Transverse colon (tissue), 4 donors: ENCODE data around the gene DOCK1. TPM values are rescaled to one million over a fixed set of nuclear protein-coding genes. Genes with fewer than 3 reads are reported as not detected.

Source experiments
- DNase-seq: peaks from one replicate; pipeline ENCODE4 v3.0.0-alpha.2; 2019
- H3K27ac ChIP-seq, 4 donors: fragments of 200-600 bp; sonication (generic); 2 replicates each; pipeline ENCODE4 v1.5.1; 2016 to 2018; ENCODE audit warnings: inconsistent platforms in 4 of 4
- H3K27me3 ChIP-seq: fragments of 200-600 bp; sonication (generic); 2 replicates; pipeline ENCODE4 v1.5.1; 2017; ENCODE audit warnings: inconsistent platforms
- H3K36me3 ChIP-seq, 4 donors: fragments of 200-600 bp; sonication (generic); 2 replicates each; pipeline ENCODE4 v1.5.1; 2017 to 2019; ENCODE audit warnings: inconsistent platforms in 4 of 4
- H3K4me1 ChIP-seq, 4 donors: fragments of 200-600 bp; sonication (generic); 2 replicates each; pipeline ENCODE4 v1.5.1; 2017 to 2020; ENCODE audit warnings: inconsistent platforms in 4 of 4
- H3K4me3 ChIP-seq, 4 donors: fragments of 200-600 bp; sonication (generic); 1 replicate in 1 of 4; 2 replicates in 3 of 4; pipeline versions ENCODE4 v1.5.1 to v1.6.1; 2017 to 2019; ENCODE audit warnings: inconsistent platforms in 4 of 4
- H3K9me3 ChIP-seq, 2 donors: fragments of 200-600 bp; sonication (generic); 2 replicates each; pipeline ENCODE4 v1.5.1; 2017 to 2019; ENCODE audit warnings: inconsistent platforms in 2 of 2
- CTCF ChIP-seq, 5 experiments: fragments of 200-600 bp in 3 of 5; fragments of 450-650 bp in 2 of 5; sonication (generic) in 3 of 5; IDR thresholded peaks; 1 replicate in 2 of 5; 2 replicates in 3 of 5; pipeline ENCODE4 v1.5.1; 2016 to 2017; ENCODE audit warnings: antibody characterized with exemption in 5 of 5, inconsistent platforms in 3 of 5, mild to moderate bottlenecking in 2 of 5, moderate library complexity in 1 of 5
- EP300 ChIP-seq: sonication (generic); formaldehyde crosslinking; IDR thresholded peaks from one replicate; pipeline ENCODE4 v1.6.1; 2017; ENCODE audit warnings: antibody characterized with exemption, low read depth
- POLR2A ChIP-seq: fragments of 450-650 bp; IDR thresholded peaks from one replicate; pipeline ENCODE4 v1.6.1; 2016; ENCODE audit warnings: antibody characterized with exemption, mild to moderate bottlenecking, moderate library complexity
- POLR2AphosphoS5 ChIP-seq, 3 donors: sonication (generic); formaldehyde crosslinking; IDR thresholded peaks; one replicate each; pipeline ENCODE4 v1.6.1; 2016; ENCODE audit warnings: antibody characterized with exemption in 3 of 3
- WGBS, 2 donors: methylation state at CpG; one replicate each; pipeline ENCODE4 v1.1.5; 2018; ENCODE audit warnings: low coverage in 1 of 2; 5-methylcytosine and 5-hydroxymethylcytosine counted together
- in situ Hi-C, 4 donors: fragments of 200-750 bp; cut with MboI; loops; one replicate each; pipeline versions ENCODE4 v1.15.0 to v1.15.1; 2017; ENCODE audit warnings: low sequenced_read_pairs in 3 of 4, low pct_ligation_motif_present in 1 of 4, low pct_unique_long_range_greater_than_20kb in 1 of 4
- intact Hi-C: fragments of 100-400 bp; cut with DNase I; formaldehyde crosslinking; loops from one replicate; pipeline ENCODE4 v1.15.1; 2023; ENCODE audit warnings: low total_unique reads
- total RNA-seq, 4 donors: library from RNA; depleted of rRNA; stranded (reverse); fragments of >200 nt; gene quantifications; one replicate each; pipeline ENCODE4 v1.1.0, GENCODE V29; 2016

Gene DOCK1
- total RNA-seq, 4 donors from 2014 or later = 75.1 to 200 (median 92.5) TPM

DNA sequence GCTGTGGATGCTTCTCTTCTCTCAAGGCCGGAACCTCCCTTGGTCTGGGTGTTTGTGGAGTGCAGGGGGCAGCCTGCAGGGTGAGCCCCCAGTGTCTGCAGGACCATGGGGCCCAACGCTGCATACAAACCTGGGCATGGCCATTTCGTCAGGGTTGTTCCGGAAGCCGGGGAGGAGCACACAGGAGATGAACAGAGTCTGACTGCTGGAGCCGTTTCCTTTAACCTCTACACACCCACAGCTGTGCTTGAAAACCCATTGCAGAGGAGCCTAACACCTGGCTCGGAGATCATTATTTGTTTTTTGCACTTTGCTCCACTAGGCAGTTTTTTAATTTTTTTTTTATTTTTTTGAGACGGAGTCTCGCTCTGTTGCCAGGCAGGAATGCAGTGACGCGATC, 458.8 kb downstream of the DOCK1 start:
- Histone ChIP-seq H3K36me3 (peaks cover 0 to 8% (median 0%) of the 10 kb centered on the region in 4 donors), H3K4me3 (no peak overlapping the region), H3K4me1 (no peaks in the 10 kb centered on the region), H3K27me3 (no peaks in the 10 kb centered on the region), H3K9me3 (no peaks in the 10 kb centered on the region), H3K27ac (no peak overlapping the region)
- in situ Hi-C loops = no loop called here
- intact Hi-C loops = no loop called here
- TF ChIP-seq CTCF (IDR thresholded peaks at IDR 0.05) (no peak), POLR2A (no peak), EP300 (no peak), POLR2AphosphoS5 (IDR thresholded peaks at IDR 0.05) (no peak)
- WGBS, 2 donors = 73 to 90% methylated on average over 4 to 11 of the region's 11 CpGs
- DNase-seq = no peak

GRCh38 chr10:127368101-127368500, 462.9 kb downstream of the DOCK1 start:
- intact Hi-C loops (no loop called here), in situ Hi-C loops (no loop called here)
- no peak overlapping the region for H3K27ac ChIP-seq
- TF ChIP-seq POLR2A (no peak), EP300 (no peak), CTCF (IDR thresholded peaks at IDR 0.05) (no peak), POLR2AphosphoS5 (IDR thresholded peaks at IDR 0.05) (no peak)
- no peaks in the 10 kb centered on the region for H3K4me1 ChIP-seq
- no peaks in the 10 kb centered on the region for H3K9me3 ChIP-seq
- DNase-seq = no peak
- no peak overlapping the region for H3K4me3 ChIP-seq
- H3K27me3 ChIP-seq = no peaks in the 10 kb centered on the region
- 90 to 92% methylated on average over 2 to 5 of the region's 5 CpGs for WGBS, 2 donors
- no peaks in the 10 kb centered on the region for H3K36me3 ChIP-seq

DNA sequence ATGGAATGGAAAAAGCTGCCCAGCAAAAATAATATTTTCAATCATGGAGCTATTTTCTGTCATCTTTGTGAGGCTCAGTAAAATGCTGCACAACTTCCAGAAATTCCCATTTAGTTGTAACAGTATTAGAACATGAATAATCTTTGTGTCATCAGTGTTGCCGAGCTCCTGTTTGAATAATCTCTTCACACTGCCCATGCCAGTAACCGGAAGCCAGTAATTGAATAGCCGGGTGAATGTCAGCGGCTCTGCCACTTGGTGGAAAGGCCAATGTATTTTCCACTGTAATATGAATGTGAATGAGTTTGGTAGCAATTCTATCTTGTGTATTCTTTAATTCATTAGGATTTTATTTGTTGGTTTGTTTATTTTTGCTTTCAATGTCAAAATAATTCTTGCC, 463.7 kb downstream of the DOCK1 start:
- H3K27ac ChIP-seq = no peak overlapping the region
- peaks cover 0 to under 1% (median 0%) of the 10 kb centered on the region in 4 donors for H3K36me3 ChIP-seq
- intact Hi-C loops = no loop called here
- no peaks in the 10 kb centered on the region for H3K27me3 ChIP-seq
- H3K9me3 ChIP-seq = no peaks in the 10 kb centered on the region
- 91 to 92% methylated on average over 4 of the region's 4 CpGs for WGBS, 2 donors
- no peaks in the 10 kb centered on the region for H3K4me1 ChIP-seq
- H3K4me3 ChIP-seq = no peak overlapping the region
- TF ChIP-seq EP300 (no peak), POLR2A (no peak), POLR2AphosphoS5 (IDR thresholded peaks at IDR 0.05) (no peak), CTCF (IDR thresholded peaks at IDR 0.05) (no peak)
- in situ Hi-C loops = no loop called here
- DNase-seq = no peak

DNA sequence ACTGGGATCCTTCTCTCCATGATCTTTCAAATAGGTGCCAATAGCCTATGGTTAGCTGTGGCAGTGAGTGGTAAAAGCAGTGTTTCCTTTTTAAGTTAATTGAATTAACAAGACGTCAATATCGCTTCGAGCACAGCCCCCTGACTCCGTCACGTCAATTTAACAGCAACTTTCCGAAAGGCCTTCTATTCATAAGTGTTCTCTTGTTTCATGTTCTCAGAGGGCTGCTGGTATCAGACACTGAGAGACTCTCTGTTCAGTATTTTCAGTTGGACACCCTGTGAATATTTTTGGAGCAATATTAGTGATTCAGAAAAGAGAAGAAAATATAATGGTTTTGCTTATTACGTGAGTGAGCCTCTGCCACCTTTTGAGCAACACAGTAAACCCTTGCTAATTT, 465.4 kb downstream of the DOCK1 start:
- Histone ChIP-seq H3K36me3 (peaks cover 0 to 9% (median 0%) of the 10 kb centered on the region in 4 donors), H3K4me1 (no peaks in the 10 kb centered on the region), H3K4me3 (no peak overlapping the region), H3K27ac (no peak overlapping the region), H3K9me3 (no peaks in the 10 kb centered on the region), H3K27me3 (no peaks in the 10 kb centered on the region)
- 91% methylated on average over 7 of the region's 7 CpGs for WGBS, 2 donors
- DNase-seq = no peak
- intact Hi-C loops = no loop called here
- in situ Hi-C loops = no loop called here
- no peak for TF ChIP-seq POLR2A
- no peak for TF ChIP-seq POLR2AphosphoS5 (IDR thresholded peaks at IDR 0.05)
- TF ChIP-seq EP300 = no peak
- TF ChIP-seq CTCF (IDR thresholded peaks at IDR 0.05) = no peak
